Mesendoderm (in vitro differentiated cells): ENCODE results near the gene LCMT2.

ENCODE experiments used
- DNase-seq: peaks from one replicate; pipeline ENCODE4 v3.0.0; 2013
- H2AK5ac ChIP-seq: 2 replicates; pipeline ENCODE4 v1.6.1; 2013; ENCODE audit warnings: low read length, inconsistent platforms
- H2BK120ac ChIP-seq: 2 replicates; pipeline ENCODE4 v1.6.1; 2013; ENCODE audit warnings: low read depth, mild to moderate bottlenecking, low read length, moderate library complexity, mixed read lengths
- H2BK15ac ChIP-seq: replicated peaks from 2 replicates; pipeline ENCODE4 v1.6.1; 2013; ENCODE audit warnings: low read depth, mild to moderate bottlenecking, moderate library complexity
- H2BK5ac ChIP-seq: 2 replicates; pipeline ENCODE4 v1.6.1; 2013; ENCODE audit warnings: low read length, inconsistent platforms
- H3K18ac ChIP-seq: 2 replicates; pipeline ENCODE4 v1.6.1; 2013; ENCODE audit warnings: mild to moderate bottlenecking, low read length, mixed read lengths
- H3K23ac ChIP-seq: one replicate; pipeline ENCODE4 v1.6.1; 2013; ENCODE audit warnings: low read length
- H3K27ac ChIP-seq: 2 replicates; pipeline ENCODE4 v1.5.1; 2013; ENCODE audit warnings: low read depth, mild to moderate bottlenecking, inconsistent platforms, low read length, moderate library complexity
- H3K27me3 ChIP-seq: 2 replicates; pipeline ENCODE4 v1.6.1; 2013; ENCODE audit warnings: low read length, control low read depth, mild to moderate bottlenecking, inconsistent platforms; ENCODE audit not compliant: insufficient read depth, poor library complexity
- H3K36me3 ChIP-seq: 2 replicates; pipeline ENCODE4 v1.6.1; 2013; ENCODE audit warnings: low read length, inconsistent platforms; ENCODE audit not compliant: control insufficient read depth, insufficient read depth
- H3K4ac ChIP-seq: one replicate; pipeline ENCODE4 v1.6.1; 2013; ENCODE audit warnings: low read depth, mild to moderate bottlenecking, low read length, moderate library complexity
- H3K4me1 ChIP-seq: 2 replicates; pipeline ENCODE4 v1.6.1; 2013; ENCODE audit warnings: low read depth, low read length, inconsistent platforms; ENCODE audit not compliant: control insufficient read depth
- H3K4me2 ChIP-seq: 2 replicates; pipeline ENCODE4 v1.6.1; 2013; ENCODE audit warnings: low read length
- H3K4me3 ChIP-seq: 2 replicates; pipeline ENCODE4 v1.5.1; 2013; ENCODE audit warnings: mild to moderate bottlenecking, low read length
- H3K56ac ChIP-seq: one replicate; pipeline ENCODE4 v1.6.1; 2013; ENCODE audit warnings: low read length
- H3K79me1 ChIP-seq: 2 replicates; pipeline ENCODE4 v1.6.1; 2013; ENCODE audit warnings: low read length, inconsistent platforms
- H3K79me2 ChIP-seq: 2 replicates; pipeline ENCODE4 v1.6.1; 2013; ENCODE audit warnings: mild to moderate bottlenecking, low read length; ENCODE audit not compliant: control insufficient read depth, insufficient read depth
- H3K9ac ChIP-seq: 2 replicates; pipeline ENCODE4 v1.6.1; 2013; ENCODE audit warnings: low read length, inconsistent platforms
- H4K5ac ChIP-seq: one replicate; pipeline ENCODE4 v1.6.1; 2013; ENCODE audit warnings: low read length
- H4K8ac ChIP-seq: one replicate; pipeline ENCODE4 v1.6.1; 2013; ENCODE audit warnings: low read depth, mild to moderate bottlenecking, control low read depth, low read length, moderate library complexity
- WGBS: extraction: QIAGEN DNeasy Blood & Tissue Kit; methylation state at CpG from one replicate; pipeline ENCODE4 v1.1.7; 2013; ENCODE audit warnings: low lambda C conversion rate, missing lambda C conversion rate; ENCODE audit not compliant: insufficient coverage; ENCODE audit errors: extremely low coverage; 5-methylcytosine and 5-hydroxymethylcytosine counted together

Gene LCMT2

GRCh38 chr15:43317566-43318184, 12.7 kb downstream of the LCMT2 start:
- no peak overlapping the region for H4K5ac ChIP-seq
- H4K8ac ChIP-seq = no peak overlapping the region
- H2BK15ac ChIP-seq = no peak overlapping the region
- no peaks in the 10 kb centered on the region for H3K27me3 ChIP-seq
- H3K79me1 ChIP-seq = no peaks in the 10 kb centered on the region
- no peaks in the 10 kb centered on the region for H3K36me3 ChIP-seq
- H2AK5ac ChIP-seq = no peak overlapping the region
- no peak overlapping the region for H3K4me2 ChIP-seq
- H3K56ac ChIP-seq = no peak overlapping the region
- H3K9ac ChIP-seq = no peak overlapping the region
- WGBS = no CpG with 5 or more reads among the region's 8 CpGs
- no peak overlapping the region for H2BK5ac ChIP-seq
- no peak overlapping the region for H3K4me3 ChIP-seq
- no peaks in the 10 kb centered on the region for H3K79me2 ChIP-seq
- H3K23ac ChIP-seq = no peak overlapping the region
- H3K18ac ChIP-seq = no peak overlapping the region
- no peak overlapping the region for H2BK120ac ChIP-seq
- H3K4ac ChIP-seq = no peak overlapping the region
- H3K4me1 ChIP-seq = no peaks in the 10 kb centered on the region
- DNase-seq = no peak
- no peak overlapping the region for H3K27ac ChIP-seq

GRCh38 chr15:43316971-43317346, 13.4 kb downstream of the LCMT2 start:
- Histone ChIP-seq H3K27ac (no peak overlapping the region), H3K9ac (no peak overlapping the region), H3K4me1 (no peaks in the 10 kb centered on the region), H3K18ac (no peak overlapping the region), H2BK120ac (no peak overlapping the region), H2AK5ac (no peak overlapping the region), H3K56ac (no peak overlapping the region), H4K8ac (no peak overlapping the region), H3K27me3 (no peaks in the 10 kb centered on the region), H3K79me1 (no peaks in the 10 kb centered on the region), H3K4me3 (no peak overlapping the region), H3K36me3 (no peaks in the 10 kb centered on the region), H4K5ac (no peak overlapping the region), H3K79me2 (no peaks in the 10 kb centered on the region), H3K4me2 (no peak overlapping the region), H2BK15ac (no peak overlapping the region), H3K23ac (no peak overlapping the region), H3K4ac (no peak overlapping the region), H2BK5ac (no peak overlapping the region)
- no CpG with 5 or more reads among the region's 1 CpG for WGBS
- DNase-seq = no peak

- no peak overlapping the region for H3K4me3 ChIP-seq
- H3K18ac ChIP-seq = no peak overlapping the region
- no peak overlapping the region for H2BK5ac ChIP-seq
- H2BK15ac ChIP-seq = no peak overlapping the region
- no peak overlapping the region for H3K56ac ChIP-seq
- H2AK5ac ChIP-seq = no peak overlapping the region
- H3K36me3 ChIP-seq = no peaks in the 10 kb centered on the region
- DNase-seq = no peak
- H3K27me3 ChIP-seq = no peaks in the 10 kb centered on the region
- no peaks in the 10 kb centered on the region for H3K79me2 ChIP-seq
- H3K4me1 ChIP-seq = no peaks in the 10 kb centered on the region
- no peak overlapping the region for H3K4ac ChIP-seq
- no CpG with 5 or more reads among the region's 6 CpGs for WGBS
- H3K9ac ChIP-seq = no peak overlapping the region
- no peak overlapping the region for H3K4me2 ChIP-seq
- no peak overlapping the region for H4K8ac ChIP-seq
- no peak overlapping the region for H3K23ac ChIP-seq
- H3K79me1 ChIP-seq = no peaks in the 10 kb centered on the region
- H2BK120ac ChIP-seq = no peak overlapping the region
- H4K5ac ChIP-seq = no peak overlapping the region
- no peak overlapping the region for H3K27ac ChIP-seq
Observed at GRCh38 chr15:43316016-43316970, 14.1 kb downstream of the LCMT2 start.

- Histone ChIP-seq H3K4me1 (no peaks in the 10 kb centered on the region), H2BK120ac (no peak overlapping the region)
- no CpG with 5 or more reads among the region's 3 CpGs for WGBS
Observed at GRCh38 chr15:43314171-43314570, 16.2 kb downstream of the LCMT2 start.

GRCh38 chr15:43312378-43312777, 18.0 kb downstream of the LCMT2 start:
- H2BK120ac ChIP-seq = no peak overlapping the region
- no peak overlapping the region for H3K27ac ChIP-seq
- no peak overlapping the region for H3K18ac ChIP-seq
- H2BK15ac ChIP-seq = no peak overlapping the region
- no peak for DNase-seq
- no peaks in the 10 kb centered on the region for H3K79me1 ChIP-seq
- WGBS = no CpG with 5 or more reads among the region's 4 CpGs
- H3K27me3 ChIP-seq = no peaks in the 10 kb centered on the region
- H3K23ac ChIP-seq = no peak overlapping the region
- no peak overlapping the region for H2BK5ac ChIP-seq
- H3K36me3 ChIP-seq = no peaks in the 10 kb centered on the region
- H3K9ac ChIP-seq = no peak overlapping the region
- no peaks in the 10 kb centered on the region for H3K79me2 ChIP-seq
- no peaks in the 10 kb centered on the region for H3K4me1 ChIP-seq
- H3K4me2 ChIP-seq = no peak overlapping the region
- H4K8ac ChIP-seq = no peak overlapping the region
- H2AK5ac ChIP-seq = no peak overlapping the region
- H3K4ac ChIP-seq = no peak overlapping the region
- H3K56ac ChIP-seq = no peak overlapping the region
- H3K4me3 ChIP-seq = no peak overlapping the region
- H4K5ac ChIP-seq = no peak overlapping the region

More at GRCh38 chr15:43314171-43314570, 16.2 kb downstream of the LCMT2 start:
- Histone ChIP-seq H3K9ac (no peak overlapping the region), H2BK5ac (no peak overlapping the region), H2AK5ac (no peak overlapping the region), H3K4me2 (no peak overlapping the region), H3K18ac (no peak overlapping the region), H2BK15ac (no peak overlapping the region), H3K27me3 (no peaks in the 10 kb centered on the region), H3K36me3 (no peaks in the 10 kb centered on the region), H3K4me3 (no peak overlapping the region), H3K56ac (no peak overlapping the region), H4K8ac (no peak overlapping the region), H3K79me2 (no peaks in the 10 kb centered on the region), H4K5ac (no peak overlapping the region), H3K23ac (no peak overlapping the region), H3K27ac (no peak overlapping the region), H3K4ac (no peak overlapping the region), H3K79me1 (no peaks in the 10 kb centered on the region)
- DNase-seq = no peak
